GM12878 (cell line): ENCODE data around the gene RPS6KA4. TPM values are rescaled to one million over a fixed set of nuclear protein-coding genes. Genes with fewer than 3 reads are reported as not detected.
A peak's percentile ranks its signal among the peaks of the same experiment; 100 is the strongest.

Experiments
- ATAC-seq: fragments of 200-7000 bp; cut with Tn5 transposase; 3 replicates; pipeline ENCODE4 v1.9.1; 2020; ENCODE audit warnings: mild to moderate bottlenecking, moderate library complexity
- BruUV-seq: library from RNA; stranded (reverse); fragments of 400-500 nt; replicated peaks from 2 replicates; lab custom pipeline; 2021; lab: Mats Ljungman, UMichigan
- CTCF ChIA-PET: fragments of 300-600 bp; sonication (Branson Sonifier 250); formaldehyde crosslinking; extraction: SDS; loops from one replicate; lab custom pipeline; 2021; ENCODE audit warnings: inconsistent platforms; lab: Yijun Ruan, JAX
- POLR2A ChIA-PET: fragments of 350-600 bp; formaldehyde crosslinking; extraction: SDS; loops from one replicate; lab custom pipeline; 2021; ENCODE audit warnings: inconsistent platforms; lab: Charles Lee
- RAD21 ChIA-PET: fragments of 300-600 bp; sonication (Branson Sonifier 250); formaldehyde crosslinking; loops from one replicate; lab custom pipeline; 2023; ENCODE audit warnings: antibody characterized with exemption; ENCODE audit not compliant: unreplicated experiment; lab: Charles Lee
- SMC1A ChIA-PET: fragments of 300-600 bp; sonication (Branson Sonifier 250); formaldehyde crosslinking; loops from one replicate; lab custom pipeline; 2023; ENCODE audit not compliant: unreplicated experiment, uncharacterized antibody; lab: Charles Lee
- DNase-seq: peaks from one replicate; pipeline ENCODE4 v3.0.0-alpha.2; 2011; ENCODE audit warnings: low read depth, low spot score
- FAIRE-seq: peaks from 3 replicates; lab custom pipeline; 2011; peaks lifted over from hg19 to GRCh38; lab: Jason Lieb, UNC
- H2AFZ ChIP-seq: 2 replicates; pipeline ENCODE4 v1.6.0; 2011; ENCODE audit warnings: low read depth, low read length, control low read depth; ENCODE audit not compliant: control insufficient read depth
- H3K27ac ChIP-seq: 2 replicates; pipeline ENCODE4 v1.5.1; 2011; ENCODE audit warnings: control low read depth; ENCODE audit not compliant: control insufficient read depth, insufficient read depth
- H3K27me3 ChIP-seq, 2 experiments: replicated peaks in 1 of 2; 2 replicates each; pipeline versions ENCODE4 v1.6.0 to v1.6.1; 2011; ENCODE audit warnings: low read length in 1 of 2; ENCODE audit not compliant: control insufficient read depth in 2 of 2, insufficient read depth in 2 of 2
- H3K36me3 ChIP-seq, 2 experiments: 2 replicates each; pipeline ENCODE4 v1.5.1; 2011; ENCODE audit warnings: low read length in 1 of 2; ENCODE audit not compliant: control insufficient read depth in 2 of 2, insufficient read depth in 2 of 2
- H3K4me1 ChIP-seq: 2 replicates; pipeline ENCODE4 v1.6.1; 2011; ENCODE audit warnings: mild to moderate bottlenecking, low read length, moderate library complexity, mixed read lengths; ENCODE audit not compliant: control insufficient read depth, insufficient read depth
- H3K4me2 ChIP-seq: 2 replicates; pipeline ENCODE4 v1.6.0; 2011; ENCODE audit warnings: control low read depth; ENCODE audit not compliant: control insufficient read depth, insufficient read depth
- H3K4me3 ChIP-seq: fragments of 200-600 bp; sonication (generic); 2 replicates; pipeline ENCODE4 v1.5.1; 2016
- H3K79me2 ChIP-seq: 2 replicates; pipeline ENCODE4 v1.6.0; 2011; ENCODE audit warnings: low read length; ENCODE audit not compliant: control insufficient read depth, insufficient read depth
- H3K9ac ChIP-seq: 2 replicates; pipeline ENCODE4 v1.8.0; 2011; ENCODE audit warnings: low read length, control low read depth, mixed read lengths; ENCODE audit not compliant: control insufficient read depth, insufficient read depth
- H3K9me3 ChIP-seq: replicated peaks from 3 replicates; pipeline ENCODE4 v1.5.1; 2011; ENCODE audit warnings: mild to moderate bottlenecking, low read length; ENCODE audit not compliant: control insufficient read depth, insufficient read depth
- H4K20me1 ChIP-seq: 2 replicates; pipeline ENCODE4 v1.6.0; 2011; ENCODE audit not compliant: control insufficient read depth, insufficient read depth
- BCLAF1 ChIP-seq: fragments of 450-650 bp; IDR thresholded peaks from 2 replicates; pipeline ENCODE4 v1.6.1; 2017; ENCODE audit warnings: antibody characterized with exemption, mild to moderate bottlenecking, moderate library complexity
- CHD4 ChIP-seq: fragments of 200-600 bp; sonication (generic); IDR thresholded peaks from 2 replicates; pipeline ENCODE4 v1.6.1; 2016; ENCODE audit warnings: mild to moderate bottlenecking
- GATAD2B ChIP-seq: fragments of 450-650 bp; conservative IDR thresholded peaks from 2 replicates; pipeline ENCODE4 v1.6.1; 2017; ENCODE audit warnings: low read depth, mild to moderate bottlenecking, moderate library complexity
- HDAC2 ChIP-seq: fragments of 200-600 bp; sonication (generic); IDR thresholded peaks from 2 replicates; pipeline ENCODE4 v1.6.1; 2017
- HDAC6 ChIP-seq: fragments of 200-600 bp; sonication (generic); IDR thresholded peaks from one replicate; pipeline ENCODE4 v1.8.0; 2017; ENCODE audit warnings: antibody characterized with exemption; ENCODE audit not compliant: unreplicated experiment
- MLLT1 ChIP-seq: fragments of 450-650 bp; IDR thresholded peaks from 2 replicates; pipeline ENCODE4 v1.6.1; 2016; ENCODE audit warnings: mild to moderate bottlenecking
- NBN ChIP-seq: fragments of 450-650 bp; IDR thresholded peaks from 2 replicates; pipeline ENCODE4 v1.6.1; 2016
- PAX5 ChIP-seq: IDR thresholded peaks from 2 replicates; pipeline ENCODE4 v1.6.1; 2011; ENCODE audit warnings: low read depth, low read length, borderline replicate concordance
- PKNOX1 ChIP-seq: fragments of 450-650 bp; IDR thresholded peaks from 2 replicates; pipeline ENCODE4 v1.6.1; 2016; ENCODE audit warnings: mild to moderate bottlenecking
- POU2F2 ChIP-seq: IDR thresholded peaks from 3 replicates; pipeline ENCODE4 v1.6.1; 2011; ENCODE audit warnings: low read depth, mild to moderate bottlenecking, low read length, borderline replicate concordance
- RELA ChIP-seq: fragments of 450-650 bp; IDR thresholded peaks from 2 replicates; pipeline ENCODE4 v1.8.0; 2014; ENCODE audit warnings: borderline replicate concordance; ENCODE audit not compliant: partially characterized antibody
- SIN3A ChIP-seq: IDR thresholded peaks from 2 replicates; pipeline ENCODE4 v1.6.1; 2012; ENCODE audit warnings: low read depth, low read length, improper control_type of control experiment
- ZBTB33 ChIP-seq: fragments of 450-650 bp; IDR thresholded peaks from 2 replicates; pipeline ENCODE4 v1.6.1; 2017; ENCODE audit warnings: mild to moderate bottlenecking
- ZNF207 ChIP-seq: fragments of 450-650 bp; IDR thresholded peaks from 2 replicates; pipeline ENCODE4 v1.6.1; 2014; ENCODE audit warnings: antibody characterized with exemption, mild to moderate bottlenecking, borderline replicate concordance
- WGBS: methylation state at CpG from one replicate; pipeline ENCODE4 v1.1.6; 2016; ENCODE audit warnings: low lambda C conversion rate; ENCODE audit not compliant: insufficient replicate concordance, insufficient coverage; ENCODE audit errors: missing lambda C conversion rate; 5-methylcytosine and 5-hydroxymethylcytosine counted together
- in situ Hi-C: fragments of 300-500 bp; cut with MboI; formaldehyde crosslinking; loops from 9 replicates; pipeline ENCODE4 v1.14.3; 2018; ENCODE audit warnings: mixed read lengths
- intact Hi-C: fragments of 100-400 bp; cut with micrococcal nuclease; formaldehyde crosslinking; loops from one replicate; pipeline ENCODE4 v1.14.2; 2022; ENCODE audit not compliant: unreplicated experiment
- polyA plus RNA-seq, 11 experiments: library from polyadenylated mRNA; depleted of rRNA in 4 of 11; unstranded in 6 of 11; stranded (reverse) in 5 of 11; fragments of >200 nt; fragmentation: Nextera tagmentation in 4 of 11; fragmentation: Illumina TruSeq in 1 of 11; extraction: Ambion mirVana in 4 of 11; extraction: Trizol in 1 of 11; gene quantifications; 1 replicate in 1 of 11; 2 replicates in 10 of 11; pipeline versions ENCODE4 v1.2.1 to v1.2.3, GENCODE V29; 2011 to 2016; ENCODE audit warnings: inconsistent platforms in 2 of 11, missing spikeins in 2 of 11, low read depth in 1 of 11
- total RNA-seq, 4 experiments: library from RNA; depleted of rRNA in 3 of 4; stranded (reverse); fragments of >200 nt in 3 of 4; fragmentation: Illumina TruSeq in 1 of 4; extraction: Trizol in 1 of 4; gene quantifications; 2 replicates each; pipeline versions ENCODE4 v1.2.1 to v1.2.3, GENCODE V29; 2013 to 2021

The RPS6KA4 gene
- total and polyA plus RNA-seq, 10 of the 15 experiments (the other 5 are each of a cell fraction or from before 2014, with no cell fraction given), result 0.34 to 32.6 (median 11.3) TPM

GRCh38 chr11:64355078-64355940 lies 3.7 kb upstream of the RPS6KA4 start:
- ATAC-seq, result peak; percentile 75
- ChIA-PET POLR2A (interaction anchor here (0.6 to 2.6 kb wide), 6 partner anchors 11 to 125 kb away, joined by 3 to 23 read pairs (median 6); partner anchors contain the start of genes ESRRA, PRDX5 and TRMT112), RAD21 (interaction anchor here (1.0 to 9.7 kb wide), 13 partner anchors 14 to 290 kb away, joined by 3 to 176 read pairs (median 6); partner anchors contain the start of genes BAD, CCDC88B, ESRRA and PRDX5), SMC1A (interaction anchor here (0.6 to 2.2 kb wide), 12 partner anchors 10 to 592 kb away, joined by 3 to 37 read pairs (median 6); partner anchors contain the start of genes CCDC88B, PRDX5 and TRMT112), CTCF (interaction anchor here (0.6 to 7.3 kb wide), 33 partner anchors 8 to 417 kb away, joined by 3 to 143 read pairs (median 4); partner anchors contain the start of genes BAD, CATSPERZ, CCDC88B and ESRRA)
- no peak for DNase-seq
- in situ Hi-C loops (no loop called here), intact Hi-C loops (loop anchor here (5.0 kb wide), 2 partner anchors 38 to 92 kb away; partner anchors contain the start of genes PRDX5 and TRMT112)
- Histone ChIP-seq H3K9me3 (no peaks in the 10 kb centered on the region), H3K27ac (no peak overlapping the region), H3K9ac (no peak overlapping the region), H3K4me2 (no peak overlapping the region), H3K27me3 (no peaks in the 10 kb centered on the region), H2AFZ (no peak overlapping the region), H3K36me3 (peaks cover 0 to 6% of the 10 kb centered on the region in 2 experiments; a peak in 2 of 4 replicates), H3K4me3 (no peak overlapping the region), H3K79me2 (peaks cover 11% of the 10 kb centered on the region), H4K20me1 (no peaks in the 10 kb centered on the region), H3K4me1 (peaks cover 16% of the 10 kb centered on the region)
- 27% methylated on average over 22 of the region's 23 CpGs for WGBS
- BruUV-seq, result no TSS peak
- FAIRE-seq, result peak; percentile 82
- TF ChIP-seq ZNF207, result 0 out of 2 replicates have a peak, but pooled peaks have one; percentile 68
- TF ChIP-seq HDAC6, result no peak
- TF ChIP-seq NBN, result peak; percentile 53; the same call in 1 of the 2 replicates
- TF ChIP-seq BCLAF1, result no peak
- TF ChIP-seq ZBTB33, result peak; percentile 22; the same call in 1 of the 2 replicates
- peak; percentile 46 for TF ChIP-seq RELA
- peak; percentile 44; the same call in 1 of the 2 replicates for TF ChIP-seq GATAD2B
- no peak for TF ChIP-seq SIN3A
- no peak for TF ChIP-seq POU2F2
- no peak for TF ChIP-seq HDAC2
- TF ChIP-seq PAX5, result no peak
- TF ChIP-seq PKNOX1, result peak; percentile 18; the same call in 1 of the 2 replicates
- no peak for TF ChIP-seq CHD4
- no peak for TF ChIP-seq MLLT1
